Measurements from ENCODE around the gene TRMT10B.
A peak's percentile ranks its signal among the peaks of the same experiment; 100 is the strongest.

The TRMT10B gene

GRCh38 chr9:37753489-37754190 lies at the start of gene TRMT10B:
Gene TRMT10B (plus strand): TSS chr9:37753805. CDS start chr9:37761932, 8,127 bp downstream.
- Mint-ChIP-seq H3K27ac (peak within 1 kb of the TSS; percentile 90), H3K27me3 (ENCODE audit: low read depth) (no peaks in the 10 kb centered on the region), H3K4me3 (peak within 1 kb of the TSS; percentile 98), H3K36me3 (ENCODE audit: low read depth) (peaks cover 8% of the 10 kb centered on the region), H3K4me1 (ENCODE audit: low read depth) (peaks cover 23% of the 10 kb centered on the region), H3K9me3 (peaks cover 5% of the 10 kb centered on the region)

- no peak overlapping the region for H3K27ac Mint-ChIP-seq
- H3K36me3 Mint-ChIP-seq (ENCODE audit: low read depth), result no peaks in the 10 kb centered on the region
- H3K4me3 Mint-ChIP-seq, result no peak overlapping the region
- no peaks in the 10 kb centered on the region for H3K9me3 Mint-ChIP-seq
- peaks cover 16% of the 10 kb centered on the region for H3K27me3 Mint-ChIP-seq (ENCODE audit: low read depth)
- no peaks in the 10 kb centered on the region for H3K4me1 Mint-ChIP-seq (ENCODE audit: low read depth)
These were observed 47.8 kb upstream of the TRMT10B start for GRCh38 chr9:37705787-37706186.

GRCh38 chr9:37706290-37706689 lies 47.3 kb upstream of the TRMT10B start:
- Mint-ChIP-seq H3K4me1 (ENCODE audit: low read depth) (no peaks in the 10 kb centered on the region), H3K36me3 (ENCODE audit: low read depth) (no peaks in the 10 kb centered on the region), H3K4me3 (no peak overlapping the region), H3K27ac (no peak overlapping the region), H3K9me3 (no peaks in the 10 kb centered on the region), H3K27me3 (ENCODE audit: low read depth) (peaks cover 13% of the 10 kb centered on the region)

GRCh38 chr9:37707748-37708147 lies 45.9 kb upstream of the TRMT10B start:
- Mint-ChIP-seq H3K27ac (no peak overlapping the region), H3K4me3 (no peak overlapping the region), H3K9me3 (no peaks in the 10 kb centered on the region), H3K27me3 (ENCODE audit: low read depth) (peaks cover 4% of the 10 kb centered on the region), H3K36me3 (ENCODE audit: low read depth) (no peaks in the 10 kb centered on the region), H3K4me1 (ENCODE audit: low read depth) (no peaks in the 10 kb centered on the region)

GRCh38 chr9:37710046-37710445 lies 43.6 kb upstream of the TRMT10B start:
- Mint-ChIP-seq H3K27ac (no peak overlapping the region), H3K36me3 (ENCODE audit: low read depth) (no peaks in the 10 kb centered on the region), H3K9me3 (no peaks in the 10 kb centered on the region), H3K27me3 (ENCODE audit: low read depth) (peaks cover 12% of the 10 kb centered on the region), H3K4me3 (no peak overlapping the region), H3K4me1 (ENCODE audit: low read depth) (no peaks in the 10 kb centered on the region)

- no peaks in the 10 kb centered on the region for H3K4me1 Mint-ChIP-seq (ENCODE audit: low read depth)
- no peaks in the 10 kb centered on the region for H3K9me3 Mint-ChIP-seq
- peaks cover 13% of the 10 kb centered on the region for H3K27me3 Mint-ChIP-seq (ENCODE audit: low read depth)
- no peak overlapping the region for H3K4me3 Mint-ChIP-seq
- no peaks in the 10 kb centered on the region for H3K36me3 Mint-ChIP-seq (ENCODE audit: low read depth)
- H3K27ac Mint-ChIP-seq, result no peak overlapping the region
These were observed 38.3 kb upstream of the TRMT10B start for GRCh38 chr9:37715260-37715659.

GRCh38 chr9:37715991-37716505 lies 37.6 kb upstream of the TRMT10B start:
- no peaks in the 10 kb centered on the region for H3K4me1 Mint-ChIP-seq (ENCODE audit: low read depth)
- H3K9me3 Mint-ChIP-seq, result no peaks in the 10 kb centered on the region
- peaks cover 13% of the 10 kb centered on the region for H3K27me3 Mint-ChIP-seq (ENCODE audit: low read depth)
- no peak overlapping the region for H3K27ac Mint-ChIP-seq
- H3K4me3 Mint-ChIP-seq, result no peak overlapping the region
- no peaks in the 10 kb centered on the region for H3K36me3 Mint-ChIP-seq (ENCODE audit: low read depth)

GRCh38 chr9:37719526-37719925 lies 34.1 kb upstream of the TRMT10B start:
- no peaks in the 10 kb centered on the region for H3K4me1 Mint-ChIP-seq (ENCODE audit: low read depth)
- H3K4me3 Mint-ChIP-seq, result no peak overlapping the region
- peaks cover 4% of the 10 kb centered on the region for H3K27me3 Mint-ChIP-seq (ENCODE audit: low read depth)

GRCh38 chr9:37727013-37727412 lies 26.6 kb upstream of the TRMT10B start:
- Mint-ChIP-seq H3K4me3 (no peak overlapping the region), H3K9me3 (no peaks in the 10 kb centered on the region), H3K36me3 (ENCODE audit: low read depth) (no peaks in the 10 kb centered on the region), H3K4me1 (ENCODE audit: low read depth) (no peaks in the 10 kb centered on the region), H3K27me3 (ENCODE audit: low read depth) (peaks cover 4% of the 10 kb centered on the region), H3K27ac (no peak overlapping the region)

More at GRCh38 chr9:37719526-37719925, 34.1 kb upstream of the TRMT10B start:
- Mint-ChIP-seq H3K9me3 (no peaks in the 10 kb centered on the region), H3K36me3 (ENCODE audit: low read depth) (no peaks in the 10 kb centered on the region), H3K27ac (no peak overlapping the region)

- Mint-ChIP-seq H3K27me3 (ENCODE audit: low read depth) (peaks cover 16% of the 10 kb centered on the region), H3K4me1 (ENCODE audit: low read depth) (no peaks in the 10 kb centered on the region)
These were observed 24.1 kb upstream of the TRMT10B start for GRCh38 chr9:37729499-37729898.

GRCh38 chr9:37730256-37730655 lies 23.3 kb upstream of the TRMT10B start:
- Mint-ChIP-seq H3K4me1 (ENCODE audit: low read depth) (no peaks in the 10 kb centered on the region), H3K4me3 (no peak overlapping the region), H3K27ac (no peak overlapping the region), H3K9me3 (no peaks in the 10 kb centered on the region), H3K27me3 (ENCODE audit: low read depth) (peaks cover 21% of the 10 kb centered on the region), H3K36me3 (ENCODE audit: low read depth) (no peaks in the 10 kb centered on the region)

More at GRCh38 chr9:37729499-37729898, 24.1 kb upstream of the TRMT10B start:
- Mint-ChIP-seq H3K4me3 (no peak overlapping the region), H3K36me3 (ENCODE audit: low read depth) (no peaks in the 10 kb centered on the region), H3K27ac (no peak overlapping the region), H3K9me3 (no peaks in the 10 kb centered on the region)

GRCh38 chr9:37730839-37731238 lies 22.8 kb upstream of the TRMT10B start:
- Mint-ChIP-seq H3K27me3 (ENCODE audit: low read depth) (peaks cover 24% of the 10 kb centered on the region), H3K36me3 (ENCODE audit: low read depth) (no peaks in the 10 kb centered on the region), H3K4me1 (ENCODE audit: low read depth) (no peaks in the 10 kb centered on the region), H3K9me3 (no peaks in the 10 kb centered on the region), H3K4me3 (no peak overlapping the region), H3K27ac (no peak overlapping the region)

GRCh38 chr9:37732086-37732741 lies 21.4 kb upstream of the TRMT10B start:
- Mint-ChIP-seq H3K4me1 (ENCODE audit: low read depth) (no peaks in the 10 kb centered on the region), H3K36me3 (ENCODE audit: low read depth) (no peaks in the 10 kb centered on the region), H3K27ac (no peak overlapping the region), H3K4me3 (no peak overlapping the region), H3K27me3 (ENCODE audit: low read depth) (peaks cover 20% of the 10 kb centered on the region), H3K9me3 (no peaks in the 10 kb centered on the region)

GRCh38 chr9:37732952-37733351 lies 20.7 kb upstream of the TRMT10B start:
- H3K9me3 Mint-ChIP-seq, result no peaks in the 10 kb centered on the region
- H3K36me3 Mint-ChIP-seq (ENCODE audit: low read depth), result no peaks in the 10 kb centered on the region
- no peaks in the 10 kb centered on the region for H3K4me1 Mint-ChIP-seq (ENCODE audit: low read depth)
- no peak overlapping the region for H3K4me3 Mint-ChIP-seq
- H3K27ac Mint-ChIP-seq, result no peak overlapping the region
- peaks cover 20% of the 10 kb centered on the region for H3K27me3 Mint-ChIP-seq (ENCODE audit: low read depth)

GRCh38 chr9:37739222-37739621 lies 14.4 kb upstream of the TRMT10B start:
- H3K27me3 Mint-ChIP-seq (ENCODE audit: low read depth), result peaks cover 11% of the 10 kb centered on the region
- no peaks in the 10 kb centered on the region for H3K4me1 Mint-ChIP-seq (ENCODE audit: low read depth)
- H3K9me3 Mint-ChIP-seq, result no peaks in the 10 kb centered on the region
- no peak overlapping the region for H3K27ac Mint-ChIP-seq
- no peak overlapping the region for H3K4me3 Mint-ChIP-seq
- H3K36me3 Mint-ChIP-seq (ENCODE audit: low read depth), result no peaks in the 10 kb centered on the region

Data from T-helper 1 cell treated with Interleukin-12 subunit alpha and Interleukin-12 subunit beta and Interleukin-4 antibody, amounts not matched to agents 30 μg/mL and 1 μg/mL, for 36 hours (primary cell).